HG03175 (cell line): Measurements from ENCODE around the gene KCNMB2.
A peak's percentile ranks its signal among the peaks of the same experiment; 100 is the strongest.

Source experiments
- ATAC-seq: cut with Tn5 transposase; IDR thresholded peaks from one replicate; pipeline ENCODE4 v1.9.1; 2021; ENCODE audit warnings: mild to moderate bottlenecking, moderate library complexity; ENCODE audit not compliant: unreplicated experiment

Gene KCNMB2

DNA sequence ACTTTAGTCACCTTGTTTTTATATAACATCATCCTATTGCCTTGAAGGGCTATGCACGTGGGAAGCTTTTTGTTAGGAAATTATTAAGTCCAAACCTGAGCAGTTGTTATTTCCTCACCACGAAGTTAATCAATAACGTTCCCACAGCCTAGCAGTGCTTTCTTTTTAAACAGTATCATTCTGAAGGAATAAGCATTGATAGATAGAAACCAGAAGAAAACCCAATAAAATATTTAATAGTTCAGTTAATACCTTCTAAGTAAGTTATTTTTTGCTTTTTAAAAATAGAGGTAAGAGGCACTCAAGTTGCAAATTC lies 149.3 kb downstream of the KCNMB2 start:
- peak; percentile 40 for ATAC-seq

DNA sequence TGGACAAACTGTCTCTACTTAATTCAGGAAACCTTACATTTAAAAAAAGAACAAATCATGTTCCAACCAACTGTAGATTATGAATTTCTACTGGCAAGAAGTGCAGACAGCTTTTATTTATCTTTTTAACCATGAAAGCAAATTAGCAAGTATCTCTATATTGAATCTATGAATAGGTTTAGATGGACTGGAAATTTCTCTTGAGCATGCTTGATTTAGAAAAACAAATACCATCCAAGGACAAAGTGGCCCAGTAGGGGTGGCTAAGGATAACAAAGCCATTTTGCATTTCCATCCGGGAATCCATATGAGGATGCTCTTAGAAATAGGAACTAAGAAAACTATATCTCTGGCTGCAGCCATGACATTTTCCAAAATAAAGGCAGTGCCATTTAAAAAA lies 150.6 kb downstream of the KCNMB2 start:
- ATAC-seq = no peak

DNA sequence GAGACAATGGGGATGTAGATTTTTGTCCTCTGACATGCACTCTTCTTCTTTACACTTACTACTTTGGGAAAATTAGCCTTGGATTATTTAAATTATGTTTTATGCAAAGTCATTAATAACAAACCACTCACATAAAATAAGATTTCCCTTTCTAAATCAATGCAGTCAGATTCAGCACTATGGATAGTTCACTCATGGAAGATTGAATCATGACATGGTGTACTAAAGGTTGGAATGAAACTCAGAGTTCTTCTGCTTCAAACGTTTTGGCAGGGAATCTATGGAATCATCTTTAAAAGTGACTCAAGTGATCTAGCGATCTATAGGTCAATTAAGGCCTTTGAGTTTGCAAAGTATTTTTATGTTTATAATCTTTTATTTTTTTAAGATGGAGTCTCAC lies 154.3 kb downstream of the KCNMB2 start:
- ATAC-seq = no peak

DNA sequence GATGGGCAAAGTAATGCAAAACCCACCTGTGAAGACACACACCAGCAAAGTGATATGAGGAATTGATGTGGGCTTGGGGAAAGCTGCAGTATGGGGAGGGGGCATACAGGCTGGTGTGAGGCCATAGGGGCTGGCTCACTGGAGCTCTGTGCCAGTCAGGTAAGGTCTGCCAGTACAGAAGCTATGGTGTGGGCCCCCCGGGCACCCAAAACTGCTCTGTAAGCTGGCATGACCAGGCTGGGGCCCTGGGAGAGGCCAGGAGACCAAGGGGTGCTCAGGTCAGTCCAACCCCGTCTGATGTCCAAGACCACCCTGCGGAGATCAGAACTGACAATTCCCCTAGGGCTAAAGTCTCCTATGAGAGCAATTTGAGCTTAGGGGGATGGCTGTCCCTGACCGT lies 163.1 kb downstream of the KCNMB2 start:
- ATAC-seq = no peak

DNA sequence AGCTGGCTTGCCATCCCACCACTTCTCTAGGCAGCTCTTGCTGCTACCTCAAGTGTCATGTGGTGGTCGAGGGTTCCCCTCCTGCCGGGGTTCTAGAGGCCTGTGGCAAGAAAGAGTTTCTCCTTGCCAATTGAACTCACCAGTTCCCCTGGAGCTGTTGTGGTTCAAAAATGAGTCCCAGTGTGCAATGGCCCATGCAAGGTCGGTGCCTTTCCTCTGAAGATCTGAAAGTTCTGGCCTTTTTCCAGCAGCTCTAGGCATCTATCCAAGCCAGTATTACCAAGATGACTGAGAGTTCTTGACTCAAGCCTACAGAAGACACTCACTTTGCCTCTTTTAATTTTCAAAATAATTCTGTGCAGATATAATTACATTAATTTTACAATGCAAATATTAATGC lies 163.6 kb downstream of the KCNMB2 start:
- no peak for ATAC-seq

DNA sequence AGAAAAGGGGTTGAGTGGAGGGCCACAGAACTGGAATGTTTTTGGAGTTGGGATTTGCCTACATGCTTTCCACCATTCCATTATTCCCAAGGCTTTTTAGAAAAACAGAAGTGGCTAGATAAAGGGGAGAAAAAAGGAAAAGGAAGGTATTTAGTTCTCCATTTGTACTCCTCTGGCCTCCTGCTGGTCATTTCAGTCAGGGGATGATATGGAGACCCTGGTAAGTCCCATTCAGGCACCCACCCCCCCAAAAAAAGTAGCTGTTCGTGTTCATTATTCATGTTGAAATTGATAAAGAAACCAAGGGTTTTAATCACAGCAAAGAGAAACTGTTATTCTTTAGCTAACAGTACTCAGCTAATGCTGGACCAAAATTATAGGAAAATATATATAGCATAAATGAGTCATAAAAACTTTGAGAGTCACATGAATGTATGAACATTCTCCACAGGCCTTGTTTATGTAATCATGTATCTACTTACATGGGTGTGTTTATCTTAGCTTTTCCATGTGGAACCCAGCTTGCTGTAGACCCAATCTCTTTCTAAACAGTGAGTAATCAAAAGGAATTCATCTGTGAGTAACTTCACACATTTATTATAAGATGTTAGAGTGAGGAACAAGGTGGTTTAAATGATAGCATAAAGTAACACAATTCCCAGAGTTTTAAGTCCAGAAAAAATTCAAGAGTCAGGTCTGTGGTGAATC lies 167.2 kb downstream of the KCNMB2 start:
- no peak for ATAC-seq

DNA sequence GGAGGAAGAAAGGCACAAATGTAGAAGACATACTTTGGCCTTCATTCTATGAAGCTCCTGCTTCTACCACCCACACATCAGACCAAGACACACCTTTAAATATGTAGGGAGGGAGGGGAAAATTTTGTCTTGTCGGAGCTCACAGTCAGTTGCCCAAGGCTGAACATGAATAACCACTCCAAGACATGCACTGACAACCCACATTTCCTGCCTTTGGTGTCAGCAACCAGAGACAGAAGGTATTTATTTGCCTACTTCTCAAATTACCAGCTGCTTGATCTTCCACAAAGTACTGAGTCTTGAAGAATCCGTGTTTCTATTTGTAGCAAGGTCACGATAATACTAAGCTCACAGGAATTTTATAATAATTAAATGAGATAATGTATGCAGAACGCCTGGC lies 169.7 kb downstream of the KCNMB2 start:
- ATAC-seq = no peak

DNA sequence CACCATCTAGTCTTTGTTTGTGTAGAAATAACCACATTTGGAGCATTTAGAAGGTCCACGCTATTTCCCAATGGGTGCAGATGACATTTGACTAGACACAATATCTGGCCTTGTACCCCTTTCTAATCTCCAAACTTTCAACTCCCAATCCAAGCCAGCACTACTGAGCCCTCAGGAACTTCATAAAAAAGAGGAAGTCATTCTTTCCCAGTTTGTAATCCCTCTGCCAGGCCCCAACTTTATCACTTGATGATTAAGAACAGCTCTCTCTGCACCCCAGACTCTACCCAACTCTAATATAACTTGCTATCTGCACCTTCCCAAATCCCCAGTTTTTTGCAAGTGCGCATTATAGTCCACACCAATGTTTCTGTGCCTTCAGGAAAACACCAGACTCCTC lies 170.2 kb downstream of the KCNMB2 start:
- no peak for ATAC-seq

DNA sequence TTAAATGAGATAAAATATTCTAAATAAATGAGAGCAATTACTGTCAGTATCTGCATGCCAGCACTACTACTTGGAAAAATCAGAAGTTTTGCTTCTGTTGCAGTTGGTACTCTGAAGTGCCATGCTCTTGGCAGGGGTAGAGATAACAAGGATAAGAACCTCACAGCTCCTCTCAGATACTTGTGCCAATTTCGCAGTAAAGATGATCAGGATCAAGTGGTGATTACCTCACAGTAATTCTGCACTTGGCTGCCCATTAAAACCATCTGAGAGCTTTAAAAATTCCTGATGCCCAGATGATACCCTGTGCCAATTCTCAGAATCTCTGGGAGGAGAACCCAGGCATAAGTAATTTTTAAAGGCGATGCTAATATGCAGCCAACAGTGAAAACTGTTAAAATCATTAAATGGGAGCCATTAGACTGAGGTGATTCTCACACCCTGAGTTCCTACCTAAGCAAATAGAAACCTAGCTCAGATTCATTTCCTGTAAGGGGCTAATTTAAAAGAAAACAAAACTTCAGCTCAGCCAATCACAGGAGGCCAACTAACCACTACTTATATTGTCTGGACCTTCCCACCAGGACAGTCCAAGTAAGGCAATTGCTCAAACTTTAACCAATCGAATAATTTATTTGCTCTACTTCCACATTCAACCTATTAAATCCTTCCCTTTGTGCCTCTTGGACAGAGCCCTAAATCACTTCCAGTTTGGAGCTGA lies 171.2 kb downstream of the KCNMB2 start:
- no peak for ATAC-seq

DNA sequence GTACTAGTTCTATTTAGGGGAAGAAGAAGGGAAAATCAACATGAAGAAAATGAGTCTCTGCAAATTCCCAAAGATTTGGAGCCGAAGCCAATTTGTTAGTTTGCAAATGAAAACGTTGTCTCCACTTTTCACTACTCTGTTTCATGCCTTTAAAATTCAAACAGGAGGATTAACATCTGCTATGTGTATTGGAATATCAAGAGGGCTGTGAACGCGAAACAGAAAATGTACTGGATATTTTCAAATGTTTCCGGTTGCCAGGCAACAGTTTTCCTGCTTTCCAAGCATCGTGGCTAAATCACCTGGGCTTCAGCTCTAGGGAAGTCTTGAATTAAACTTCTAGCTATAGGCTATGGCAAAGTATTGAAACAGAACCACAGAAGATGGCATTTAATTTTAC lies 172.8 kb downstream of the KCNMB2 start:
- ATAC-seq = no peak

DNA sequence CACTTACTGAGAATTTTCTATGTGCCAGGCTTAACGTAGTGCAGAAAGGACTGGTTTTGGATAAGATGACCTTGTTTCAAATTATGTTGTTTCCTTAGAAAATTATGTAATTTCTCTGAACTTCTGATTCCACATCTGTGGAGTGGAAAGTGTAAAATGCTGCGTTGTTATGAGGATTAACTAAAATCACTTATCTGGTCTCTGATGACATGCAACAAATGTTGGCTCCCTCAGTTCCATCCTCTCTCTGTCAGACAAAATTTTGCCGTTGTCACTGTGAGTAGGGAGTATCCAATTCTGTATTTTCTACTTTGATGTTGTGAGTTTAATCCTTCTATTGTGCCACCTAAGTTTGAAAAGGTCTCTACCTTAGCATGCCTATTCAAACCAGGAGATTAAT lies 175.5 kb downstream of the KCNMB2 start:
- no peak for ATAC-seq

DNA sequence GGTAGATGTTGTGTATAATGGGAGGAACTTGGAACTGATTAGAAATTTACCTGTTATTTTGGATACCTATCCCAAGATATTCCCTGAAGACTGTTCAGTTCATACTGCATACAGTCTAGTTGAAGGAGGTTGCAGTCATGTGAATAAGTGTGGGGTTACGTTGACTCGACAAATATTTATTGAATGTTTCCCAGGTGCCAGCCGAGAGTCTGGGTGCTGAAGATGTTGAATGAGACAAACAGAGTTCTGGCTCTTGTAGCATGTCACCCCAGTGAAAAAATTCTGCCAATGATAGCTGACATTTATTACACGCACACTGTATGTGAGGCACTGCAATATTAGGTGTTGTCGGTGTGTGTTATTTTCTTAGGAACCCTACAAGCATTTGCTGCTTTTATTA lies 176.0 kb downstream of the KCNMB2 start:
- no peak for ATAC-seq

DNA sequence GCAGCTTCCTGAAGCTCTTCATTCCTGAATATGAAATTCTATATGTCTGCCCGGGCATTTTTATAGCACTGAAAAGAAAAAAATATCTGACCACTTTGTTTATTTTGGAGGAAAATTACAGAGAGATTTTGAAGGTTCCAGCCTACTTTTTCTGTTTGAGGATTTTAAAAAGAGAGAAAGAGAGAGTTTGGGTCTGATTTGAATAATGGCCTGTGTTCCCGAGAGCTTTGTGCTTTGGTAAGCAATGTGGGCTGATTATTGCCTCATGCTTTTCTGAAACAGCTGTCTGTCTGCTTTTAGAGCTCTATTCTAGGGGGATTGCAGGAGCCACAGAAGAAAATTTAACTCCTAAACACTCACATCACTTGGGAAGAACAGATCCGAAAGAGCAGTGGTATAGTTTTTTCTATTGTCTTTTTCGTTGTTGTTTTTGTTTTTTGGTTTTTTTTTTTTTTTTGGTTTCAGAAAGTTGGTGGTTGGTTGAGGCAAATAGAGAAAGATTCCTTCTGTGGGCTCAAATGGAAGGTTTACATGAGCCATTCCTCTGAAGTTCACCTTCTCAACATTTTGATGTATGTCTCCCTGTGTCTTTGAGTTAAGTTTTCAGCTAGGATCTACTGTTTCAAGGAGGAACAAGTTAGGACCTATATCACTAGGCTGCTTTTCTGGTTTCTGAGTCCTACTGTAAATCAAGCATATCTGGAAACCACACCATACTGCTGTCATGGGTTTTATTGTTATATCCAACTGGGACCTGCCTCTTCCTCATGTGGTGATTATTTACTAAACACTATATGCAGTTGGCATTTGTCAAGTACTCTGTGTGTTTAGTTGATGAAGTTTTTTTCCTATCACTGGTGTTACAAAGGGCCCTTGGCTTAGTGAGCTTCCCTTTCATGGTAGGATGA lies 178.9 kb downstream of the KCNMB2 start:
- no peak for ATAC-seq

DNA sequence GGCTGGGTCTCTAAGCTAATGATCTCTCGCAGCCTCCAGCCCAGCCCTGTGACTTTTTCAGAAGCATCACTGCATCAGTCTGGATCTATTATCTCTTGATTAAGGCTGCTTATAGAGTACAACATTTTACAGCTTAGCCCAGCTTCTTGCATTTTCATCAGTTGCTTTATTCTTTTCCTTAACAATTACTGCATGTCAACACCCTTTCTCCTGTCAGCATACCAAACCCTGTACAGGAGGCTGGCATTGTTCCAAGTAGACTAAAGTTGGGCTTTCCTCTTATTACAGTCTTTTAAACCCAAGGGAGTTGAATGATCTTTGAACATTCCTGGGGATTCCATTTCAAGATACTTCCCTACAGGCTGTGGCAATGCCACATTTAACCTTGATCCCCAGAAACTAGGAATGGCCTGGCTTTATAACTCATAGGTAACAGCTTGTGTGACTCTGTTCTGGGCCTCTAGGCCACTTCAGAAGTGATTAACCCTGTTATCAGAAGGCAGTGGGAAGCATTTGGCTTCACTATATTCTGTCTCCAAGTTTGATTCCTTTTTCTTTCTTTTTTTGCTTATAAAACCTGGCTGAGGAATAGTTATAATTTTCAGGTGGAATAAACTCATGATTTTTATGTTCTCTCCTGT lies 182.9 kb downstream of the KCNMB2 start:
- ATAC-seq = no peak

DNA sequence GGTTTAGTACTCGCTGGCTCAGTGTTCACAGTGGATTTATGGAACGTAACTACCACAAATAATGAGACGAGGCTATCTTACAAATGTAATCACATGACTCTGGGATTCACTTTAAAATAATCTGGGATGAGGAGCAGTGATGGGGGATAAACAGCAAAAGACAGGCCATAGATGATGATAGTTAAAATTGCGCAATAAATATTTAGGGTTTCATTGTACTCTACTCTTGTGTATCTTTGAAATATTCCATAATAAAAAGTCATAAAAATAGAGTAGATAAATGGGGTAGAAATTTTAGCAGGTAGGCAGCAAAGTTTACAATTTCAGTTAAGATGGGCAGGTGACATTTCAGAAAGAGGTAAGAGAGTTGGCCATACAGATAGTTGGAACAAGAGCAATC lies 196.6 kb downstream of the KCNMB2 start:
- ATAC-seq = no peak

DNA sequence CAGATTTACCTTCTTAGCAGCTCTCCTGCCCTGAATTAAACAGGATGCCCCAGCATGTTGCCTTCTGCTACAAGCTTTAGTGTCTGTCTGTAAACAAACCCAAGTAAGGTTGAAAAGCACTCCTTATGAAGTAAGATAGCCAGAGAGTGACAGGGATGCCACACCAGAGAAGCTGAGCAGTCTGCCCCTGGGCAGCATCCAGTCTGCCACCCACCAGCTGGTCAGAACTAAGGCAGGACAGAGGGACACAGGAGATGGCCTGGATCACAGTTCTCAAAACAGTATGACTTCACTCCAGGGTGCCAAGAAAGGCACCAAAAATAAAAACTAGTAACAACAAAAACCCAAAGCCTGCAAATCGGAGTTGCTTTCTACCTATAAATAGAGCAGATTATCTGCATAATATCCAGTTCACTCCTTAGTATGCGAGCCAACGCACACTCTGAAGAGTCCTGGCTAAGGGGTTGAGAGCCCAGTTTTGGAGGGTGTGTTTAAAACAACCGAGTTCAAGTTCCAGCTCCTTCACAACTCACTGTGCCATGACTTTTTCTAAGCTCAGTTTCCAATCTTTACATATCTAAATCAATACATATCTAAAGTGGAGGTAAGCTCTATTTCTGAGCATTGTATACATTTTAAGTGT lies 198.9 kb downstream of the KCNMB2 start:
- ATAC-seq = no peak

DNA sequence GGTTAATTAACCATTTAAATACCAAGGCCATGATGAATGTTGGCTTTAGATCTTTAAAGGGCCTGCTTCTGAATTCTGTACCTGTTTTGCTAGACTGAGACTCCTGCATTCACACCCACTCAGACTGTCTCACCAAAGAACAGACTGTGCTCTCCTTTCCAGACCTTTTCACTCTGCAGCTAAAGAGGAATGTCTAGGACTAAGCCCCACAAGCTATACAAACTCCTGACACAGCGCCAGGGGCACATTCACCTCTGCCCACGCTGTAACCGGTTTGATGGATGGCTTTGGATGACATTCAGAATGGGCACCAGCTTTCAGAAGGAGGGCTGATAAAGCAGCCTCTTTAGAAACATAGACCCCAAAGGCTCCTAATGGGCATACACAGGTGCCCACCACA lies 200.1 kb downstream of the KCNMB2 start:
- no peak for ATAC-seq

DNA sequence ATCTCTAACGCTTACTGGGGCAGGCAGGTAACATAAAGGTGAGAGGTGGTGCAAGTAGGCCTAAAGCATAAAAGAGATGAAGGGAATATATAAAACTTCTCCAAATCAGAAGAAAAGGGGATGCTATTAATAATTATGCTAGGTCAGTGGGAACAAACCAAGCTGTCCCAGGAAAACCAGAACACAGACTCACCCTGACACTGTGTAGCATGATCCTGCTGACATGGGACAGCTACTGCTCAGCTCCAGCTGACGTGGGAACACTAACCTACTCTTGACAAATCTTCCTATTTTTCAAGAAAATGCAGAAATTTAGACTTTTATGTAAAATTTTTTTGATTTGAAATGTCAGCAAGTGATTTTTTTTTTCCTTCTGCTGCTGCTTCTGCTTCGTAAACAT lies 203.5 kb downstream of the KCNMB2 start:
- ATAC-seq = no peak

DNA sequence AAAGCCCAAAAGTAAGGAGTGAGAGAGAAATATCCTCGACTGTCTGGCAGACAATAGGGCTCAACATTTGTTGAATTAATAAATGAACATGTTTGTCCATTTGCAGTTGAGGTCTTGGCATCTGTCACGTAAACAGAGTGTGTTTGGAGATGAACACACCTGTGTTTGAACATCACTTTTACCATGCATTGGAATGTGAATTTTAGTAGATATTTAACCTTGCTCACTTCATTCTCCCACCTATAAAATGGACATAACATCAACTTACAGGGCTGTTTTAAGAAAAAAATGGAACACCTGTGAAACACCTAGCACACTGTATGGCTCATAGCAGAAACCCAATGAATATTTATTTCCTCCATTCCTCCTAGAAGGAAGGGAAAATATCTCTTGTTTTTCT lies 204.8 kb downstream of the KCNMB2 start:
- no peak for ATAC-seq

DNA sequence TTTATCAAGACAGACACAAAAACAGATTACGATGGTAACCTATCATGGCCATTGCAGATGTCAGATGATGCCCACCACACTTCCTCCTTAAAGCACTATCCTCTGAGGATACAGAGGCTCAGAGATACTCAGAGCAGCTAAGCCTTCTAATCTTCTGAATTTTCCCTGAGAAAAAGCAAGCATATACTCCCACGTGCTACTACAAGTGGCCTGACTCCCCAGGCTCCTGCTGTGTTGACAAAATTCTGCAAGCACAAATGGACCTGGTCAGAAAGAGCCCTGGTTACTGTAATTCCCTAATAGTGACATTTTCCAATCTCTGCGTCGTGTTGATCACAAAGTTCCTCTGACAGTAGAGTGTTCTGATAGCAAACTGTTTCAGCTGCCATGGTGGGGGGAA lies 207.1 kb downstream of the KCNMB2 start:
- no peak for ATAC-seq
